ENCODE measurements around the gene PLCXD1.

The PLCXD1 gene

DNA sequence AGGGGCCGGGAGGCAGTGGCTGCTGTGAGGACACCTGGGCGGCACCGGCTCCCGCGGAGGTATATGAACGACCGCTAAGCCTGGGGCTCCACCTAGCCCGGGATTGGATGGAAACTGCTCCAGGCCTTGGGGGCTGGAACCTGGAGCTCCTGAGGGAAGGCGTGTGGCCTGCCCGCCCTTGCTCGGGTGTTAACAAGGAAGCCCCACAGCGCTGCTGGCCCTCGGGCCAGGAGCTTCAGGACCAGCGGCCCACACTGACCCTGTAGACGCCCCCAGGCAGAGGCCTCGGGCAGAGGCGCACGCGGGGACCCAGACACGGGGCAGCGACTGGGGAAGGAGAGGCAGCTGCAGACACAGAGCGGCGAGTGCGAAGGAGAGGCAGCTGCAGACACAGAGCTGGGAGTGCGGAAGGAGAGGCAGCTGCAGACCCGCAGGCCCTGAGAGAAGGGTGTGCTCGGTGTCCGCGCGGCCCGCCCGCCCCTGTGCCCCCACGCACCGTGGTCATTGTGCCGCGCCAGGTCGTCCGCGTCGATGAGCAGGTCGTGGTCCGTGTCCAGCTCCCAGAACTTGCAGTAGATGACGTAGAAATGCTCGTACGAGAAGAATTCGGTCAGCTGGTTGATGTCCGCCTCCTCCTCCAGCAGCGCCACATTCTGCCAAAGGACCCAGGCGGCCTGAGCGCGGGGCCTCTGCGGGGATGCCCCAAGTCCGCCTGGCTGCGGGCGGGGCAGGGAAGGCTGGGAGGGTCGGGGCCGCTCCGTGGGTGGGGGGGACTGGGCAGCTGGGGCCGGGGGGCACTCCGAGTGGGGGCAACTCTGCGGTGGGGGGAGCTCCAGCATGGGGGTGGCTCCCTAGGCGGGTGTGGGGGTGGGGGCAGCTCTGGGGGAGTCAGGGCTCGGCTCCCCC is 64.1 kb downstream of the PLCXD1 start:
- no peak for DNase-seq (ENCODE audit: low read depth)
- no peak overlapping the region for H3K4me3 ChIP-seq (ENCODE audit: low read depth, low read length)
- TF ChIP-seq, protein P1, sequence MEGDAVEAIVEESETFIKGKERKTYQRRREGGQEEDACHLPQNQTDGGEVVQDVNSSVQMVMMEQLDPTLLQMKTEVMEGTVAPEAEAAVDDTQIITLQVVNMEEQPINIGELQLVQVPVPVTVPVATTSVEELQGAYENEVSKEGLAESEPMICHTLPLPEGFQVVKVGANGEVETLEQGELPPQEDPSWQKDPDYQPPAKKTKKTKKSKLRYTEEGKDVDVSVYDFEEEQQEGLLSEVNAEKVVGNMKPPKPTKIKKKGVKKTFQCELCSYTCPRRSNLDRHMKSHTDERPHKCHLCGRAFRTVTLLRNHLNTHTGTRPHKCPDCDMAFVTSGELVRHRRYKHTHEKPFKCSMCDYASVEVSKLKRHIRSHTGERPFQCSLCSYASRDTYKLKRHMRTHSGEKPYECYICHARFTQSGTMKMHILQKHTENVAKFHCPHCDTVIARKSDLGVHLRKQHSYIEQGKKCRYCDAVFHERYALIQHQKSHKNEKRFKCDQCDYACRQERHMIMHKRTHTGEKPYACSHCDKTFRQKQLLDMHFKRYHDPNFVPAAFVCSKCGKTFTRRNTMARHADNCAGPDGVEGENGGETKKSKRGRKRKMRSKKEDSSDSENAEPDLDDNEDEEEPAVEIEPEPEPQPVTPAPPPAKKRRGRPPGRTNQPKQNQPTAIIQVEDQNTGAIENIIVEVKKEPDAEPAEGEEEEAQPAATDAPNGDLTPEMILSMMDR (conservative IDR thresholded peaks at IDR 0.05; ENCODE audit: low read depth, low read length), result no peak

DNA sequence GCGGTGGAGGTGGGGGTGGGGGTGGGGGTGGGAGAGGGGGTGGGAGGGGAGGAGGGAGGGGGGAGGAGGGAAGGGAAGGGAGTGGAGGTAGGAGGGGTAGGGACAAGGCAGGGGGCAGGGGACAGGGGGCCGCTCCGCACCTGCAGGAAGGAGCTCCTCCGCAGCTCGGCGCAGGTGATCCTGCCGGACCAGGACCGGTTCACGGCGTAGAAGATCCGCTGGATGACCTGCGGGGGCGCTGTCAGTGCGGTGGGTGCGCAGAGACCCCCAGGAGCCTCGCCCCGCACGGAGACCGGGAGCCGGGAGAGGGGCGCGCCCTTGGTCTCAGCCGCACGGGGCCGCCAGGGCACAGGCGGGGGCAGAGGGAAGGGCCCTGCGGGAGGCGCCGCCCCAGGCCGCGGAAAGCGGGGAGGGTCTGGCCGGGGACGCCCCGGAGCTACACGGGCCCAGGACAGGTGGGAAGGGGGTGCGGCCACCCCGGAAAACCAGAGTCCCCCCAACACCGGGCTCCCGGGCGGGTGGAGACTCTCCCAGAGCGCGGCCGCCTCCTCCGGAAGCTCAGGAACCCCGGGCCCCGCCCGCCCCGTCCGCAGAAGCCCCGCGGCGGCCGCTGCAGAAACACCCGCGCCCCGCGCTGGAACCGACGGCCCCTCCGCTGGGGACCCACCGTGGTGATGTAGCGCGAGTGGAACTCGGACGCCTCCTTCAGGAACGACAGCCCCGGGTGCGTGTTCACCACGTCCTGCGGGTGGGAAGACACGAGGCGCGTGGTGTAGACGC is 65.0 kb downstream of the PLCXD1 start:
- H3K4me3 ChIP-seq (ENCODE audit: low read depth, low read length), result no peak overlapping the region
- DNase-seq (ENCODE audit: low read depth), result no peak
- TF ChIP-seq, protein P1 (conservative IDR thresholded peaks at IDR 0.05; ENCODE audit: low read depth, low read length), result no peak

DNA sequence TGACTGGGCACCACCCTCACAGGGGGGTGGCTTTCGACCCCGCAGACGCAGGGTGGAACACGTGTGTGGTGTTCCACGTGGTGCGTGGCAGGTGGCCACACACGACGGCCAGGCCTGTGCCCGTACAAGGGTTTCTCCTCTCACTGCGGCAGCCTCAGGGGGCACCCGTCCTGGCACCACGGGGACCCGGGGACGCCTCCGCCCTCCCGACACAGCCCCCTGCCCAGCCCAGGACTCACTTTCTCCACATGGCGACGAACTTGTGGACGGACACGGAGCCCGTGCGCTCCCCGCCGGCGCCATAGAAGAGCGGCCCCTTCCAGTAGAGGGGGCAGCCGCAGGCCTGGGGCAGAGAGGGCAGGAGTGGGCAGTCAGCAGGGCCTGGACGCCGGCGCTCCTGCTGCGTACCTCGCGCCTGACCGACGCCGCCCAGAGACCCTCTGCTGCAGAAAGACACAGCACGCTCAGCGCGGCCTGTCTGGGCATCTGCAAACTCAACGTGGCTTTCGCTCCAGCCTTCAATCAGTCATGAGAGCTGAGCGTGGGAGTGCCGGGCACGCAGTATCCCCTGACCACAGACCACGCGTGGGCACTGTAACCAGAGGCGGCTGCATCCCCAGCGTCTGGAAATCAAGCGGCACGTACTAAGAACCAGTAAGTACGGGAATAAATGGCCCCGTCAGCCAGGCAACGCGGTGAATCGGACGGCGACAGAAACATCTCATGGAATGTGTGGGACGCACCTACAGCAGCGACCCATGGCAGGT is 66.4 kb downstream of the PLCXD1 start:
- TF ChIP-seq, protein P1 (conservative IDR thresholded peaks at IDR 0.05; ENCODE audit: low read depth, low read length), result no peak
- H3K4me3 ChIP-seq (ENCODE audit: low read depth, low read length), result no peak overlapping the region
- DNase-seq (ENCODE audit: low read depth), result no peak

GRCh38 chrX:348461-349117 is 67.4 kb downstream of the PLCXD1 start:
- H3K4me3 ChIP-seq (ENCODE audit: low read depth, low read length), result no peak overlapping the region
- peak; percentile 66 for DNase-seq (ENCODE audit: low read depth)
- TF ChIP-seq, protein P1 (conservative IDR thresholded peaks at IDR 0.05; ENCODE audit: low read depth, low read length), result no peak

DNA sequence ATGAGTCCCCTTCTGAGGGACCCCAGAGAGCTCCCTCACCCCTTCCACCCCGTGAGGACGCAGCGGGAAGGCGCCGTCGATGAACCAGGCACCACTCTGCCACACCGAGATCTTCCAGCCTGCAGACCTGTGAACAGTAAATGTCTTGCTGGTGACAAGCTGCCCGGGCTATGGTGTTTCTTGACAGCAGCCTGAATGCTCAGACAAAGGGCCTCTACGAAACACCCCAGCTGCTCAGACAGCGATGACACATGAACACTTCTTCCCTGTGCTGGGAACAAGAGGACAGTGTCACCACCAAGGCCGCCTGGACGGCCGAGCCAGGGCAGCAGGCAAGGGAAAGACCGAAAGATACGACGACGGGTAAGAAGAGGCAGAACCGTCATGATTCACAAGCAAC is 68.0 kb downstream of the PLCXD1 start:
- TF ChIP-seq, protein P1 (conservative IDR thresholded peaks at IDR 0.05; ENCODE audit: low read depth, low read length), result no peak
- DNase-seq (ENCODE audit: low read depth), result no peak
- no peak overlapping the region for H3K4me3 ChIP-seq (ENCODE audit: low read depth, low read length)

GRCh38 chrX:349702-350101 is 68.5 kb downstream of the PLCXD1 start:
- no peak for DNase-seq (ENCODE audit: low read depth)
- H3K4me3 ChIP-seq (ENCODE audit: low read depth, low read length), result no peak overlapping the region
- TF ChIP-seq, protein P1 (conservative IDR thresholded peaks at IDR 0.05; ENCODE audit: low read depth, low read length), result no peak

Measured in choroid plexus epithelial cell (primary cell).